Neural cell (in vitro differentiated cells): Measurements from ENCODE around the gene DOCK9. TPM values are rescaled to one million over a fixed set of nuclear protein-coding genes. Genes with fewer than 3 reads are reported as not detected.

ENCODE experiments used
- H2AFZ ChIP-seq: fragments of 200-600, 300-800 bp; sonication (generic), shearing (Covaris generic); 2 replicates; pipeline ENCODE4 v1.6.0; 2014; ENCODE audit warnings: low read depth, mild to moderate bottlenecking, antibody characterized with exemption, low read length, moderate library complexity
- H3F3A ChIP-seq: fragments of 200-600 bp; shearing (Covaris generic); 2 replicates; pipeline ENCODE4 v1.6.1; 2016; ENCODE audit warnings: mild to moderate bottlenecking, moderate library complexity, mixed read lengths, antibody characterized with exemption, low read length; ENCODE audit not compliant: insufficient read depth, poor library complexity, severe bottlenecking
- H3K27ac ChIP-seq: fragments of 200-600, 300-800 bp; sonication (generic), shearing (Covaris generic); 2 replicates; pipeline ENCODE4 v1.5.1; 2014; ENCODE audit warnings: mild to moderate bottlenecking, low read length, moderate library complexity
- H3K27me3 ChIP-seq: fragments of 300-800, 200-600 bp; sonication (generic), shearing (Covaris generic); 2 replicates; pipeline ENCODE4 v1.6.0; 2014; ENCODE audit warnings: mild to moderate bottlenecking, low read depth, low read length, moderate library complexity; ENCODE audit not compliant: insufficient read depth
- H3K36me3 ChIP-seq: fragments of 300-800, 200-600 bp; sonication (generic), shearing (Covaris generic); 2 replicates; pipeline ENCODE4 v1.5.1; 2014; ENCODE audit warnings: mild to moderate bottlenecking, antibody characterized with exemption, low read length, moderate library complexity; ENCODE audit not compliant: insufficient read depth
- H3K4me2 ChIP-seq: fragments of 300-800, 200-600 bp; sonication (generic), shearing (Covaris generic); 2 replicates; pipeline ENCODE4 v1.6.0; 2014; ENCODE audit warnings: mild to moderate bottlenecking, low read length
- H3K4me3 ChIP-seq: fragments of 300-800, 200-600 bp; sonication (generic), shearing (Covaris generic); 2 replicates; pipeline ENCODE4 v1.5.1; 2014; ENCODE audit warnings: mild to moderate bottlenecking, low read length, moderate library complexity
- H3K79me2 ChIP-seq: fragments of 200-600 bp; shearing (Covaris generic); replicated peaks from 2 replicates; pipeline ENCODE4 v1.6.0; 2014; ENCODE audit warnings: mild to moderate bottlenecking, low read length, moderate library complexity; ENCODE audit not compliant: insufficient read depth
- H3K9ac ChIP-seq: fragments of 300-800, 200-600 bp; sonication (generic), shearing (Covaris generic); 2 replicates; pipeline ENCODE4 v1.6.1; 2016; ENCODE audit warnings: mild to moderate bottlenecking, low read length, mixed read lengths
- H3K9me2 ChIP-seq: fragments of 200-600 bp; shearing (Covaris generic); 2 replicates; pipeline ENCODE4 v1.6.1; 2016; ENCODE audit warnings: mild to moderate bottlenecking, low read length, mixed read lengths; ENCODE audit not compliant: insufficient read depth
- H3K9me3 ChIP-seq: fragments of 200-600, 300-800 bp; sonication (generic), shearing (Covaris generic); 2 replicates; pipeline ENCODE4 v1.6.1; 2016; ENCODE audit warnings: mild to moderate bottlenecking, mixed run types, low read length, moderate library complexity, mixed read lengths
- H4K20me1 ChIP-seq: fragments of 200-600 bp; shearing (Covaris generic); 2 replicates; pipeline ENCODE4 v1.6.1; 2016; ENCODE audit warnings: mild to moderate bottlenecking, mixed run types; ENCODE audit not compliant: insufficient read depth
- EP300 ChIP-seq: fragments of 450-650 bp; conservative IDR thresholded peaks from 2 replicates; pipeline ENCODE4 v1.6.1; 2014; ENCODE audit warnings: antibody characterized with exemption, mild to moderate bottlenecking, moderate library complexity; ENCODE audit not compliant: poor library complexity, severe bottlenecking
- EZH2 ChIP-seq: fragments of 200-600, 300-800 bp; shearing (Covaris generic), sonication (generic); IDR thresholded peaks from 2 replicates; pipeline ENCODE4 v1.6.1; 2014; ENCODE audit warnings: antibody characterized with exemption, low read length, borderline replicate concordance, mild to moderate bottlenecking; ENCODE audit not compliant: insufficient read depth, poor library complexity, severe bottlenecking
- MXI1 ChIP-seq: fragments of 450-650 bp; conservative IDR thresholded peaks from 2 replicates; pipeline ENCODE4 v1.6.1; 2014; ENCODE audit warnings: antibody characterized with exemption, mild to moderate bottlenecking; ENCODE audit not compliant: poor library complexity, severe bottlenecking
- POLR2AphosphoS5 ChIP-seq: IDR thresholded peaks from 2 replicates; pipeline ENCODE4 v1.6.1; 2012
- RAD21 ChIP-seq: fragments of 450-650 bp; conservative IDR thresholded peaks from 2 replicates; pipeline ENCODE4 v1.6.1; 2014; ENCODE audit warnings: antibody characterized with exemption, mild to moderate bottlenecking, moderate library complexity
- SMC3 ChIP-seq: fragments of 450-650 bp; conservative IDR thresholded peaks from 2 replicates; pipeline ENCODE4 v1.6.1; 2014; ENCODE audit warnings: antibody characterized with exemption, mild to moderate bottlenecking, moderate library complexity; ENCODE audit not compliant: poor library complexity
- TAF1 ChIP-seq: IDR thresholded peaks from 2 replicates; pipeline ENCODE4 v1.6.1; 2012; ENCODE audit warnings: low read depth
- polyA plus RNA-seq: library from polyadenylated mRNA; depleted of rRNA; stranded (reverse); fragments of >200 nt; gene quantifications from 2 replicates; pipeline ENCODE4 v1.2.3, GENCODE V29; 2014
- TF ChIP-seq, protein P1 (sequence below): IDR thresholded peaks from 2 replicates; pipeline ENCODE4 v1.6.1; 2012; ENCODE audit warnings: borderline replicate concordance
- TF ChIP-seq, protein P2 (sequence below): fragments of 450-650 bp; IDR thresholded peaks from 2 replicates; pipeline ENCODE4 v1.5.1; 2014; ENCODE audit warnings: antibody characterized with exemption, mild to moderate bottlenecking, moderate library complexity; ENCODE audit not compliant: poor library complexity, severe bottlenecking

DOCK9 gene
- polyA plus RNA-seq, 1 donor from 2014 or later, result 11.4 TPM

DNA sequence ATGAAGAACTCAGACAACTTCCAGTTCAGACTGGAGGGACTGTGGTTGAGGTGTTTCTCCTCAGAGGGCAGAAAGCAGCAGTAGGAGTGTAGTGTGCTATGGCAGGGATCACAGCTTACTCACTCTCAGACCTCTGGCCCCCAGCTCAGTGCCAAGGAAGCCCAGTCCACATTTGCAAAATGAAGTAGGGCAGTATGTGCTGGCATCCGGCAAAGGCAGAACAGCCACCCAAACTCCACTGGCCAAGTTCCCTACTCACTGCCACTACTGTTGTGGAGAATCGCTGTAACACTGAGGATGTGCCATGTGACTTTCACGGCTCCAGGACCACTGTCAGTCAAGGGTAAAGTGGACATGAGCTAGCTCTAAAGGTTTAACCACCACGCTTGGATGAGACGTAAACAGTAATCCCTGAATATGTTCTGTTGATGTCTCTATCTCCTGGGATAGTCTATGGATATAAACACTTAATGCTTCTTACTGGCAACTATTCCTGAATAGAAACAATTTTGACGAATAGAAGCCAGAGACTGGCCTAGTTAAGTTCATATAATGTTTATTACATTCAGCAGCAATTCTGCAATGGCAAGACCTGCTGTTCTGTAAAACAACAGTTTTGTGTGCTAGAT lies 158.4 kb downstream of the DOCK9 start:
- TF ChIP-seq SMC3, result no peak
- TF ChIP-seq, protein P1, sequence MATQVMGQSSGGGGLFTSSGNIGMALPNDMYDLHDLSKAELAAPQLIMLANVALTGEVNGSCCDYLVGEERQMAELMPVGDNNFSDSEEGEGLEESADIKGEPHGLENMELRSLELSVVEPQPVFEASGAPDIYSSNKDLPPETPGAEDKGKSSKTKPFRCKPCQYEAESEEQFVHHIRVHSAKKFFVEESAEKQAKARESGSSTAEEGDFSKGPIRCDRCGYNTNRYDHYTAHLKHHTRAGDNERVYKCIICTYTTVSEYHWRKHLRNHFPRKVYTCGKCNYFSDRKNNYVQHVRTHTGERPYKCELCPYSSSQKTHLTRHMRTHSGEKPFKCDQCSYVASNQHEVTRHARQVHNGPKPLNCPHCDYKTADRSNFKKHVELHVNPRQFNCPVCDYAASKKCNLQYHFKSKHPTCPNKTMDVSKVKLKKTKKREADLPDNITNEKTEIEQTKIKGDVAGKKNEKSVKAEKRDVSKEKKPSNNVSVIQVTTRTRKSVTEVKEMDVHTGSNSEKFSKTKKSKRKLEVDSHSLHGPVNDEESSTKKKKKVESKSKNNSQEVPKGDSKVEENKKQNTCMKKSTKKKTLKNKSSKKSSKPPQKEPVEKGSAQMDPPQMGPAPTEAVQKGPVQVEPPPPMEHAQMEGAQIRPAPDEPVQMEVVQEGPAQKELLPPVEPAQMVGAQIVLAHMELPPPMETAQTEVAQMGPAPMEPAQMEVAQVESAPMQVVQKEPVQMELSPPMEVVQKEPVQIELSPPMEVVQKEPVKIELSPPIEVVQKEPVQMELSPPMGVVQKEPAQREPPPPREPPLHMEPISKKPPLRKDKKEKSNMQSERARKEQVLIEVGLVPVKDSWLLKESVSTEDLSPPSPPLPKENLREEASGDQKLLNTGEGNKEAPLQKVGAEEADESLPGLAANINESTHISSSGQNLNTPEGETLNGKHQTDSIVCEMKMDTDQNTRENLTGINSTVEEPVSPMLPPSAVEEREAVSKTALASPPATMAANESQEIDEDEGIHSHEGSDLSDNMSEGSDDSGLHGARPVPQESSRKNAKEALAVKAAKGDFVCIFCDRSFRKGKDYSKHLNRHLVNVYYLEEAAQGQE, result no peak
- TF ChIP-seq RAD21, result no peak
- no peak for TF ChIP-seq EZH2
- TF ChIP-seq MXI1, result no peak
- TF ChIP-seq, protein P2, sequence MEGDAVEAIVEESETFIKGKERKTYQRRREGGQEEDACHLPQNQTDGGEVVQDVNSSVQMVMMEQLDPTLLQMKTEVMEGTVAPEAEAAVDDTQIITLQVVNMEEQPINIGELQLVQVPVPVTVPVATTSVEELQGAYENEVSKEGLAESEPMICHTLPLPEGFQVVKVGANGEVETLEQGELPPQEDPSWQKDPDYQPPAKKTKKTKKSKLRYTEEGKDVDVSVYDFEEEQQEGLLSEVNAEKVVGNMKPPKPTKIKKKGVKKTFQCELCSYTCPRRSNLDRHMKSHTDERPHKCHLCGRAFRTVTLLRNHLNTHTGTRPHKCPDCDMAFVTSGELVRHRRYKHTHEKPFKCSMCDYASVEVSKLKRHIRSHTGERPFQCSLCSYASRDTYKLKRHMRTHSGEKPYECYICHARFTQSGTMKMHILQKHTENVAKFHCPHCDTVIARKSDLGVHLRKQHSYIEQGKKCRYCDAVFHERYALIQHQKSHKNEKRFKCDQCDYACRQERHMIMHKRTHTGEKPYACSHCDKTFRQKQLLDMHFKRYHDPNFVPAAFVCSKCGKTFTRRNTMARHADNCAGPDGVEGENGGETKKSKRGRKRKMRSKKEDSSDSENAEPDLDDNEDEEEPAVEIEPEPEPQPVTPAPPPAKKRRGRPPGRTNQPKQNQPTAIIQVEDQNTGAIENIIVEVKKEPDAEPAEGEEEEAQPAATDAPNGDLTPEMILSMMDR, result no peak
- no peak for TF ChIP-seq POLR2AphosphoS5
- TF ChIP-seq TAF1, result no peak
- TF ChIP-seq EP300, result no peak
- Histone ChIP-seq H4K20me1 (no peaks in the 10 kb centered on the region), H3K36me3 (no peaks in the 10 kb centered on the region), H3K79me2 (no peaks in the 10 kb centered on the region), H2AFZ (no peak overlapping the region), H3K4me2 (no peak overlapping the region), H3K27me3 (no peaks in the 10 kb centered on the region), H3K4me3 (no peak overlapping the region), H3K27ac (no peak overlapping the region), H3K9me2 (no peaks in the 10 kb centered on the region), H3K9ac (no peak overlapping the region), H3F3A (no peaks in the 10 kb centered on the region), H3K9me3 (no peaks in the 10 kb centered on the region)

DNA sequence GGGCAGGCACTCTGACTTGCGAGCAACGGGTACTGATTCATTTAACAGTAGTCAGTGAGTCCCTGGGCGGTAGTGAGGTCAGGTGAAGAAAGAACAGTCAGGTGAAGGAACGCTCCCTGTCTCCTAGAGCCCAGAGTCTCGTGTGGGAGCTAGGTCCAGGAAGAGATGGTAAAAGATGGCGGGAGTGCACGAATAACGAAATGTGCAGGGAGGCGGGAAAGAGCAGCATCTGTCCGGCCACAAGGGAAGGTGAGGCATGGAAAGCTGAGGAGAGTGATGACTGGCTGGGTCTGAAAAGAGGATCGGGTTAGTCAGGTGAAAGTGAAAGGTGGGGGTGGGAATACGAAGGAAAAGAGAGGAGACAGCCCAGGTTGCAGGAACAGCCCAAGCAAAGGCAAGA lies 161.5 kb downstream of the DOCK9 start:
- Histone ChIP-seq H3K4me2 (no peak overlapping the region), H3K27ac (no peak overlapping the region), H3K27me3 (no peaks in the 10 kb centered on the region), H3F3A (no peaks in the 10 kb centered on the region), H3K36me3 (no peaks in the 10 kb centered on the region), H3K9ac (no peak overlapping the region), H3K9me2 (no peaks in the 10 kb centered on the region), H3K4me3 (no peak overlapping the region), H4K20me1 (no peaks in the 10 kb centered on the region), H3K9me3 (no peaks in the 10 kb centered on the region), H3K79me2 (no peaks in the 10 kb centered on the region), H2AFZ (no peak overlapping the region)
- TF ChIP-seq MXI1 (no peak), EZH2 (no peak), RAD21 (no peak)
- TF ChIP-seq, protein P1, result no peak
